Right cardiac atrium (tissue), 5 donors: ENCODE results near the gene CDC6. TPM values are rescaled to one million over a fixed set of nuclear protein-coding genes. Genes with fewer than 3 reads are reported as not detected.
A peak's percentile ranks its signal among the peaks of the same experiment; 100 is the strongest.
"Not testable (repeated sequence)": the region's sequence is repeated elsewhere in the genome, so short reads cannot be mapped to it uniquely, and the experiment has no call there.

ENCODE experiments used
- ATAC-seq, 2 donors: fragments of 200-7000 bp; cut with Tn5 transposase; one replicate each; pipeline versions ENCODE4 v1.8.0 to v1.9.1; 2020; ENCODE audit warnings: moderate library complexity in 2 of 2, mild to moderate bottlenecking in 1 of 2
- DNase-seq, 3 donors: peaks; one replicate each; pipeline ENCODE4 v3.0.0-alpha.2; 2020
- H3K27ac ChIP-seq: one replicate; pipeline ENCODE4 v1.5.1; 2013; ENCODE audit warnings: mild to moderate bottlenecking, low read length, control low read depth, moderate library complexity
- H3K27me3 ChIP-seq: one replicate; pipeline ENCODE4 v1.6.1; 2013; ENCODE audit not compliant: control insufficient read depth, insufficient read depth
- H3K4me1 ChIP-seq: one replicate; pipeline ENCODE4 v1.6.1; 2013; ENCODE audit warnings: low read length; ENCODE audit not compliant: control insufficient read depth, insufficient read depth
- H3K4me3 ChIP-seq: one replicate; pipeline ENCODE4 v1.5.1; 2013; ENCODE audit warnings: low read length, control low read depth
- H3K9me3 ChIP-seq: one replicate; pipeline ENCODE4 v1.6.1; 2013; ENCODE audit warnings: low read length; ENCODE audit not compliant: control insufficient read depth
- WGBS: extraction: QIAGEN DNeasy Blood & Tissue Kit; methylation state at CpG from one replicate; pipeline ENCODE4 v1.1.7; 2013; 5-methylcytosine and 5-hydroxymethylcytosine counted together
- intact Hi-C, 4 donors: fragments of 100-400 bp; cut with DNase I; formaldehyde crosslinking; loops; one replicate each; pipeline versions ENCODE4 v1.11.0 to v1.14.0; 2022 to 2023
- polyA plus RNA-seq: library from polyadenylated mRNA; stranded (reverse); fragments of 200-250 nt; gene quantifications from one replicate; pipeline ENCODE4 v1.2.3, GENCODE V29; 2013
- total RNA-seq, 4 donors: library from RNA; stranded (reverse); fragmentation: NEBNext Ultra II Directional; extraction: Animal tissue kit (Norgen Biotek cat#: 25700); gene quantifications; one replicate each; pipeline ENCODE4 v1.2.1, GENCODE V29; 2021
- donor health status: healthy with polysubstance abuse.
- donor health status: DM: no; HTN: yes; CAD: no.
- donor health status: DM: no; HTN: no; CAD: no.
- donor health status: DM: no; HTN: yes; CAD: no; lungs with severe emphysema.
- donor health status: DM: yes; HTN: yes; CAD: no.

Gene CDC6
- total and polyA plus RNA-seq, 5 donors, result 0.36 to 1.8 (median 1.2) TPM

GRCh38 chr17:40287159-40287493, 553 bp upstream of the CDC6 start:
- ATAC-seq, result no peak
- WGBS, result 44% methylated on average over 4 of the region's 4 CpGs
- intact Hi-C loops, result loop anchor here in 1 of 4 donors (5.0 to 10.0 kb wide), 2 partner anchors 85 to 252 kb away; no protein-coding TSS in a partner anchor
- Histone ChIP-seq H3K4me3 (no peak overlapping the region), H3K4me1 (no peaks in the 10 kb centered on the region), H3K27me3 (no peaks in the 10 kb centered on the region), H3K9me3 (no peaks in the 10 kb centered on the region), H3K27ac (peak overlapping the region; percentile 20)
- no peak for DNase-seq

GRCh38 chr17:40290629-40291280, 3.1 kb downstream of the CDC6 start:
- ATAC-seq (peak in 1 of 2 donors; percentile 2), DNase-seq (no peak)
- Histone ChIP-seq H3K4me1 (no peaks in the 10 kb centered on the region), H3K4me3 (no peak overlapping the region), H3K9me3 (no peaks in the 10 kb centered on the region), H3K27ac (no peak overlapping the region), H3K27me3 (no peaks in the 10 kb centered on the region)
- intact Hi-C loops, result loop anchor here in 1 of 4 donors (10.0 kb wide), 1 partner anchor 86 kb away; no protein-coding TSS in a partner anchor
- WGBS, result 58% methylated on average over 4 of the region's 4 CpGs

GRCh38 chr17:40291281-40291664, 3.6 kb downstream of the CDC6 start:
- intact Hi-C loops, result loop anchor here in 1 of 4 donors (10.0 kb wide), 1 partner anchor 86 kb away; no protein-coding TSS in a partner anchor
- ATAC-seq, result no peak
- Histone ChIP-seq H3K4me1 (no peaks in the 10 kb centered on the region), H3K27ac (no peak overlapping the region), H3K27me3 (no peaks in the 10 kb centered on the region), H3K4me3 (no peak overlapping the region), H3K9me3 (no peaks in the 10 kb centered on the region)
- WGBS, result 78% methylated on average over 2 of the region's 2 CpGs
- no peak for DNase-seq

GRCh38 chr17:40293363-40293762, 5.7 kb downstream of the CDC6 start:
- DNase-seq, result no peak

GRCh38 chr17:40295488-40296436, 8.1 kb downstream of the CDC6 start:
- intact Hi-C loops, result loop anchor here in 1 of 4 donors (10.0 kb wide), 1 partner anchor 91 kb away; no protein-coding TSS in a partner anchor
- no peak for DNase-seq
- no peak overlapping the region for H3K4me3 ChIP-seq
- H3K27ac ChIP-seq, result no peak overlapping the region
- WGBS, result 80% methylated on average over 5 of the region's 5 CpGs
- no peaks in the 10 kb centered on the region for H3K4me1 ChIP-seq
- H3K27me3 ChIP-seq, result no peaks in the 10 kb centered on the region
- no peaks in the 10 kb centered on the region for H3K9me3 ChIP-seq
- ATAC-seq, result no peak

More at GRCh38 chr17:40293363-40293762, 5.7 kb downstream of the CDC6 start:
- 38% methylated on average over 1 of the region's 1 CpG for WGBS
- no peaks in the 10 kb centered on the region for H3K27me3 ChIP-seq
- no peak overlapping the region for H3K4me3 ChIP-seq
- intact Hi-C loops, result loop anchor here in 2 of 4 donors (2.0 to 10.0 kb wide), 2 partner anchors 89 to 91 kb away; no protein-coding TSS in a partner anchor
- peak; percentile 75 to 79 for ATAC-seq
- no peaks in the 10 kb centered on the region for H3K9me3 ChIP-seq
- no peaks in the 10 kb centered on the region for H3K4me1 ChIP-seq
- peak overlapping the region; percentile 45 for H3K27ac ChIP-seq

- Histone ChIP-seq H3K27ac (no peak overlapping the region), H3K27me3 (no peaks in the 10 kb centered on the region), H3K9me3 (no peaks in the 10 kb centered on the region), H3K4me1 (no peaks in the 10 kb centered on the region), H3K4me3 (no peak overlapping the region)
- DNase-seq, result no peak
- intact Hi-C loops, result loop anchor here in 1 of 4 donors (10.0 kb wide), 1 partner anchor 93 kb away; no protein-coding TSS in a partner anchor
- no peak for ATAC-seq
- 83% methylated on average over 2 of the region's 2 CpGs for WGBS
Observed at GRCh38 chr17:40297511-40297910, 9.8 kb downstream of the CDC6 start.

GRCh38 chr17:40298726-40299125, 11.0 kb downstream of the CDC6 start:
- peak in 1 of 2 donors; percentile 30 for ATAC-seq
- intact Hi-C loops, result loop anchor here in 1 of 4 donors (10.0 kb wide), 1 partner anchor 94 kb away; no protein-coding TSS in a partner anchor
- DNase-seq, result no peak
- Histone ChIP-seq H3K9me3 (no peaks in the 10 kb centered on the region), H3K4me1 (peaks cover 4% of the 10 kb centered on the region), H3K4me3 (no peak overlapping the region), H3K27ac (no peak overlapping the region), H3K27me3 (no peaks in the 10 kb centered on the region)
- 11% methylated on average over 3 of the region's 3 CpGs for WGBS

GRCh38 chr17:40299159-40299757, 11.6 kb downstream of the CDC6 start:
- 60% methylated on average over 7 of the region's 7 CpGs for WGBS
- not testable (repeated sequence) for H3K27ac ChIP-seq, DNase-seq, H3K4me3 ChIP-seq, ATAC-seq, H3K4me1 ChIP-seq, H3K27me3 ChIP-seq, H3K9me3 ChIP-seq
- intact Hi-C loops, result loop anchor here in 1 of 4 donors (10.0 kb wide), 1 partner anchor 94 kb away; no protein-coding TSS in a partner anchor

- DNase-seq (no peak), ATAC-seq (no peak)
- no peak overlapping the region for H3K4me3 ChIP-seq
- peaks cover 5% of the 10 kb centered on the region for H3K4me1 ChIP-seq
- no peak overlapping the region for H3K27ac ChIP-seq
- intact Hi-C loops, result loop anchor here (5.0 to 10.0 kb wide), 4 partner anchors 56 to 233 kb away; partner anchors contain the start of gene TOP2A (in 1 of the 4)
- 54% methylated on average over 4 of the region's 4 CpGs for WGBS
- H3K9me3 ChIP-seq, result no peaks in the 10 kb centered on the region
- no peaks in the 10 kb centered on the region for H3K27me3 ChIP-seq
Observed at GRCh38 chr17:40301315-40301714, 13.6 kb downstream of the CDC6 start.

- 36% methylated on average over 4 of the region's 4 CpGs for WGBS
- H3K27ac ChIP-seq, result no peak overlapping the region
- intact Hi-C loops, result loop anchor here (2.0 to 10.0 kb wide), 6 partner anchors 52 to 232 kb away; partner anchors contain the start of gene TOP2A (in 1 of the 4)
- DNase-seq (no peak), ATAC-seq (peak; percentile 48 to 62)
- H3K9me3 ChIP-seq, result no peaks in the 10 kb centered on the region
- no peaks in the 10 kb centered on the region for H3K27me3 ChIP-seq
- peaks cover 10% of the 10 kb centered on the region for H3K4me1 ChIP-seq
- no peak overlapping the region for H3K4me3 ChIP-seq
Observed at GRCh38 chr17:40303009-40303657, 15.5 kb downstream of the CDC6 start.
